GM21367 (cell line): ENCODE data around the gene KLHL22.
"Not testable (repeated sequence)": the region's sequence is repeated elsewhere in the genome, so short reads cannot be mapped to it uniquely, and the experiment has no call there.

ENCODE experiments used
- ATAC-seq: cut with Tn5 transposase; IDR thresholded peaks from one replicate; pipeline ENCODE4 v1.9.1; 2021; ENCODE audit not compliant: unreplicated experiment

Gene KLHL22, protein sequence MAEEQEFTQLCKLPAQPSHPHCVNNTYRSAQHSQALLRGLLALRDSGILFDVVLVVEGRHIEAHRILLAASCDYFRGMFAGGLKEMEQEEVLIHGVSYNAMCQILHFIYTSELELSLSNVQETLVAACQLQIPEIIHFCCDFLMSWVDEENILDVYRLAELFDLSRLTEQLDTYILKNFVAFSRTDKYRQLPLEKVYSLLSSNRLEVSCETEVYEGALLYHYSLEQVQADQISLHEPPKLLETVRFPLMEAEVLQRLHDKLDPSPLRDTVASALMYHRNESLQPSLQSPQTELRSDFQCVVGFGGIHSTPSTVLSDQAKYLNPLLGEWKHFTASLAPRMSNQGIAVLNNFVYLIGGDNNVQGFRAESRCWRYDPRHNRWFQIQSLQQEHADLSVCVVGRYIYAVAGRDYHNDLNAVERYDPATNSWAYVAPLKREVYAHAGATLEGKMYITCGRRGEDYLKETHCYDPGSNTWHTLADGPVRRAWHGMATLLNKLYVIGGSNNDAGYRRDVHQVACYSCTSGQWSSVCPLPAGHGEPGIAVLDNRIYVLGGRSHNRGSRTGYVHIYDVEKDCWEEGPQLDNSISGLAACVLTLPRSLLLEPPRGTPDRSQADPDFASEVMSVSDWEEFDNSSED

DNA sequence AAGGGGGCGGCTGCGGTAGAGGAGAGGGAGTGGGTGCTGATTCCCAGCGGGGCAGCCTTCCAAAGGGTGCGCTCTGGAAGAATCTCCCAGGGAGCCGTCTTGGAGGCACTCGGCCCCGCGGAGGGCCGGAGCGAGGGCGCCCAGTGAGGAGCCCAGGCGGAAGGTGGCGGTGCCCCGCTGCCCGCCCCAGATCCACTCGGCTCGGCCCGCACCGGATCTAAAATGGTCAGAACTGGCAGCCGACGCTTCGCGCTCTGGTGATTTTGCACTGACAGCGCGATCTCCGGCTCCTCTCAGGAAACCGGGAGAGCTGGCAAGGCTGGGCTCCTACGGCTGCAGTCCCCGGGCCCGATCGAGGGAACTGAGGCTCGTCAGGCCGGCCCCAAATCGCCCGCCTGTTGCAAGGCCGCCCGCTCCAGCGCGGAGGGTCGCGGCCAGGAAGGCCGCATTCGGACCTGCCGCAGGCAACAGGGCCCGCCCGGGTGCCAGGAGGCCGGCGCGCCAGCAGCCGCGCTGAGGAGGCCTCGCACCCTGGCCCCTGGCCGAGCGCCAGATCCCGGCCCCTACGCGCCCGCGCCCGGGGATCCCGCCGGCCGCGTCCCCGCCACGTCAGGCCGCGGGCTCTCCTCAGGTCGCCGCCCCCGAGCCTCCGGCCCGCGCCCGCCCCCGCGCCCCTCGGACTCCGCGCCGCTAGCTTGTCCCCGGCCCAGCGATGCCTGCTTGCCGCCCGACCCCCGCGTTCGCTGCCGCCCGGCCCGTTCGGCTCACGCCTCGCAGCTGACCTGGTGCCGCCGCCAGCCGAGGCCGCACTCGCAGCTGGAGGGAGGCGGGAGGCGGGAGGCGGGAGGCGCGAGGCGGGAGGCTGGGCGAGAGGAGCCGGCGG lies at the start of gene KLHL22:
KLHL22 (minus strand) TSS at position 818 of the 883 bp plus-strand sequence. CDS start 6,584 bp downstream, outside the sequence.
- peak; percentile 25 for ATAC-seq

GRCh38 chr22:20545318-20545634 lies 49.7 kb upstream of the KLHL22 start:
- not testable (repeated sequence) for ATAC-seq

GRCh38 chr22:20542736-20543135 lies 47.1 kb upstream of the KLHL22 start:
- no peak for ATAC-seq

- ATAC-seq, result no peak
Measured at GRCh38 chr22:20542055-20542454, 46.5 kb upstream of the KLHL22 start.

GRCh38 chr22:20538875-20539274 lies 43.3 kb upstream of the KLHL22 start:
- ATAC-seq, result not testable (repeated sequence)

DNA sequence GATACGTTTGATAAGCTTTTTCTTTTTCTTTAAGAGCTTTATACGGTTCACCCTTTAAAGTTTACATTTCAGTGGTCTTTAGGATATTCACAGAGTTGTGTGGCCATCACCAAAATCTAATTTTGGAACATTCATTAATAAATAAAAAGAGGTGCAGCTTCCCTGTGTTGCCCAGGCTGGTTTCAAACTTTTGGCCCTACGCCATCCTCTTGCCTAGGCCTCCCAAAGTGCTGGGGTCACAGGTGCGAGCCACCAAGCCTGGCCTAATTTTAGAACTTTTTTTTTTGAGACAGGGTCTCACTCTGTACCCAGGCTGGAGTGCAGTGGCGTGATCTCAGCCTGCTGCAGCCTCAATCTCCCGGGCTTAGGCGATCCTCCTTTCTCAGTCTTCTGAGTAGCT lies 42.4 kb upstream of the KLHL22 start:
- ATAC-seq, result no peak

DNA sequence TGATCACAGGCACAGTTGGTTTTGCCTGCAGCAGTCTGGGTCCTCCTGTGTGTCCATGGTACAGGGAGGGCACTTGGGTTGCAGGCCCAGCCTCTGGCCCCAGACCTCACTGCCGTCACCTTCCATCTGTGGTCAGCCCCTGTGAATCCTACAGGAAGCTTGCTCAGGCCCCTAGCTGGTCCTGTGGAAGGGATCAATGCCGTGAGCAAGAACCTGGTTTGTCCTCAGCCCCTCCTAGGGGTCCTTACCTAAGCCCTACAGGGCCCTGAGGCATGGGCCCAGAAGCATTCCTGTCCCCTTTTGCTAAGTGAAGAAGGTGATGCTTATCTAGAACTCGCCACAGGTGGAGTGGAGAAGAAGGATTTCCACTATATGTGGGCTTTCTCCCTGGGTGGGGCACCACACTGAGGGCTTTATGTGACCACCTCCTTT lies 41.7 kb upstream of the KLHL22 start:
- ATAC-seq, result no peak

GRCh38 chr22:20536590-20537324 lies 41.2 kb upstream of the KLHL22 start:
- no peak for ATAC-seq

- ATAC-seq, result no peak
Measured at GRCh38 chr22:20533879-20534265, 38.3 kb upstream of the KLHL22 start.

DNA sequence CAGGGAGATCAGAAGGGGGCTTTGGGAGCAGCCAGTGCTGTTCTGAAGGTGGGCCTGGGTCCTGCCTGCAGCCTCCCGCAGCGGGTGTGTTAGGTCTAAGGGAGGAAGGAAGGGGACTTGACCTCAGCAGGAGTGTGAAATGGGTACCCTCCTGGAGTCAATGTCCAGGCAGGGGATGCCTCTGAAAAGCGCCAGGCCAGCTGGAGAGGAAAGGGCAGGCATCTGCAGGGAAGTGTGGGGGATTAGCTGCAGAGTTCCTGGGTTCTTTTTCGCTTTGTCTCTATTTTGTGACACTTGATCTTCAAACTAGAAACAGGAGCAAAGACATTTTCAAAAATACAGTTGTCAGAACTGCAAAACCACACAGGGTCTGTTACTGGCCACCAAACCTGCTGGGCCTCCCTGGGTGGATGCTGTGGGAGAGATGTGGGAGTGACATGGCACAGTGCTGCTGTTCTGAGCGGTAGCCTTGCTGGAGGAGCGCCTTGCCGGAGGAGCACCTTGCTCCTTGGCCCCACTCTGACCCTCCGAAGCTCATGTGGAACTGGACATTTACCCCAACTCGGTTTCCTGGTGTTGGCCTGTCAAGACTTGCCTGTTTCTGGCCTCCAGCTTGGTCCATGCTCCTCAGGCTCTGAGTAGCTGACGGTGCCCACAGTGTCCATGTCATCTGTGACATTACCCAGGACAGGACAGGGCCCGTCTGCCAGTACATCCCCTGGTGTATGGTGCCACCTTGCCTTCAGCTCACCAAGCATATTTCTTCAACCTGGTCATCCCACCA lies 37.7 kb upstream of the KLHL22 start:
- no peak for ATAC-seq

DNA sequence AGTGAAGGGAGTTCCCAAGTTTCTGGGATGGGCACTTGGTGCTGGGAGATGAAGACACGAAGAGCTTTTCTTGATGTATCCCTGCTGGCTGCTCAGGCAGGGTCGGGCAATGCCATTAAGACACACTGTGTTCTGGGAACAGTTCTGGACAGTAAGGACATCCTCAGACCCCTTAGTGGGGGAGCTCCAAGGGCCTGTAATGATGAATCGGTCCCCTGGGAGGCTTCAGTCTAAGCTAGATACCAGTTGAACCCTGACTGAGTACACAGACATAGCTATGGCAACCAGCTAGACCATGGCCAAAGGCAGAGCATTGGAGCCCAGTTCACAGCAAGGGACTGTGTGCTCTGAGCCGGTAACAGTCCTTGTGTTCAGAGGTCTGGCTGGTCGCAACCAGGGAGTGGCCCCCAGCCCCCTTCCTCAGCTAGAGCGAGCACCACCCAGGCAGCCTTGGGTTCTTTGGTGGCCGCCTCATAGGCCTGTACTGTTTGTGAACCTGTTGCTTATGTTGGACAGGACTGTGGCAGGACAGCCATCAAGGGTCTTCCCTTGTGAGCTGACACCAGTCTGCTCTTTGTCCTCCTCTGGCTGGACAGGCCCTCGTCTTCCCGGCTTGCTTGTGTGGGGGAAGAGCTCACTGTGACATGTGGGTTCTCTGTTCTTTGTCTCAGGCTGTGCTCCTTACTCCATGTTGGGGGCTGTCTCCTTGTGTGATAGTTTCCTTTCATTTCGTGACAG lies 36.8 kb upstream of the KLHL22 start:
- no peak for ATAC-seq

DNA sequence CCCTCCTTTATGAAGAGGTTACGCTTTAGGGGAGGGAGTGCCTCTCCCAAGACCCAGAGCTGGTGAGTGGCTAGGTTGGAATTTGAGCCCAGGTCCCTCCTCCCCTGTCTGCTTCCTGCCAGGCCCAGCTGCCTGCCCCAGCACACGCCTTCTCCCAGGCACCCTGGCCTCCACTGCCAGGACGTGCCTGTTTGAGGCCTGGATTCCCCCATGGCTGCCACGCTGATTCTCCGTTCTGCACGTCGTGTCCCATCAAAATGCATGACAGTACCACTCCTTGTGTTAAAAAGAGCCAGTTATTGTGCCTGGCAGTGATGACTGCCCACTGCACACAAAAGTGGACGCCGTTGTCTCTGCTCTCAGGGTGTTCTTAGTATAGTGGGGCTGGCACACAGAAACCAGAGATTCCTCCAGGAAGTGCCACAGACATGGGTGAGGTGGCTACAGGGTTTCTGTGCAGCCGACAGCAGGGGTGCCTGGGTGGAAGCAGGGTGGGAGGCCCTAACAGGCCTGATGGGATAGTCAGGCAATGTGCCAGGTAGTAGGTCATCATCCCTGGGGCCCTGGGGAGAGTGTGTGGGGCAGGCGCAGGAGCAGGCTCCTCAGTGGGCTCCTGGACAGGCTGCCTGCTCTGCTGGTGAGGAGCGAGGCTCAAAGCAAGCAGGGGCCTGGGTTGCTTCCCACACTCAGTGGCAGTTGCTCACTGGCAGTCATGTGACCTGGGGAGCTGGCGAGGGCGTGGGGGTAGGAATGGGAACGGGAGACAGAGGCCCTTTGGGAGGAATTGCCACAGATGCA lies 36.0 kb upstream of the KLHL22 start:
- no peak for ATAC-seq

DNA sequence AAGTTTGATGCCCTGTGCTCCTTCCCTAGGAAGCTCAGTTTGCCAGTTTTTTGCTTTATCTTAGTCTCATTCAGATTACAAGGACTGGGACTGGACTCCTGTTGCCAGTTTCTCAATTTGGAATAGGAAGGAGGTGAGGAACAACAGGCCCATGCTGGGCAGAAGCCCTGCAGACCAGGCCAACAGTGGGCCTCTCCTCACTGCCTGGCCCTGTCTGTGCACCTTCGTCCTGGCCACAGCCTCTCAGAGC lies 35.5 kb upstream of the KLHL22 start:
- no peak for ATAC-seq

DNA sequence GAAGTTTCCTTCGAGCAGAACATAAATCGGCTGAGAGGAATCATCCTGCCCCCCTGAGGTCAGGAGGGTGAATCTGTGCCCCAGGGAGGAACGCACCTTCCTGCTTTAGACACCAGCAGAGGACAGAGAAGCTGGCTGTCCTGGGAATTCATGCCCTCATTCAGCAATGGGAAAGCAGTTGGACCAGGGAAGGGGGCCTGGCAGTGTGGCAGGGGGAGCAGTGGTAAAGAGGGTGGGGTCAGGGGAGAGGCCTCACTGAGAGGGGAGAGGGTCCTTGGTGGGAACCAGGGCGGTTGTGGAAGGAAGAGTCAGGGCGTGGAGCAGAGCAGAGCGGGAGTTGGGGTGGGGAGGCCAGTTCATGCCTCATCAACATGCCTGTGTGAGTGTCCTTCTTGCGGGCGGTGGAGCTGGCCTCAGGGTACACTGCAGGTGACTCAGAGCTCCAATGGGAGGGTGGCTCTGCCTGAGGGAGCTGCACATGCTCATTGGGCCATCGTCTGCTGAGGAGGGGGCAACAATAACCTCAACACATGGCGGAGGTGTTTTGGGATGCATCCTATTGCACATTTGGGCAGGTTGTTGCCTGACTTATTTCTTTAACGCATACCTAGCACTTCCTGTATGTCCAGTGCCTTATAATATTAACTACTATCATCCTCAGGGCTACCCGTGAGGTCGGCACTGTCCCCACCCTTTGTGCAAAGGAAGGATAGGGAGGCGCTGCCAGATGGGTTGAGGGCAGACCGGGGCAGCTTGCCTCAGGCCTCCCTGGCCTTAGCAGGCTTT lies 35.0 kb upstream of the KLHL22 start:
- no peak for ATAC-seq

- ATAC-seq, result no peak
Measured at GRCh38 chr22:20528405-20528978, 32.9 kb upstream of the KLHL22 start.

GRCh38 chr22:20526628-20527355 lies 31.2 kb upstream of the KLHL22 start:
- ATAC-seq, result no peak

- ATAC-seq, result no peak
Measured at GRCh38 chr22:20526305-20526627, 30.7 kb upstream of the KLHL22 start.
